ENCODE measurements around the gene ZNF593OS.

The ZNF593OS gene

GRCh38 chr1:26127235-26128163 lies 44.1 kb downstream of the ZNF593OS start:
- no peak for DNase-seq (ENCODE audit: extremely low read depth in 1 of 2, low read depth in 1 of 2)

DNA sequence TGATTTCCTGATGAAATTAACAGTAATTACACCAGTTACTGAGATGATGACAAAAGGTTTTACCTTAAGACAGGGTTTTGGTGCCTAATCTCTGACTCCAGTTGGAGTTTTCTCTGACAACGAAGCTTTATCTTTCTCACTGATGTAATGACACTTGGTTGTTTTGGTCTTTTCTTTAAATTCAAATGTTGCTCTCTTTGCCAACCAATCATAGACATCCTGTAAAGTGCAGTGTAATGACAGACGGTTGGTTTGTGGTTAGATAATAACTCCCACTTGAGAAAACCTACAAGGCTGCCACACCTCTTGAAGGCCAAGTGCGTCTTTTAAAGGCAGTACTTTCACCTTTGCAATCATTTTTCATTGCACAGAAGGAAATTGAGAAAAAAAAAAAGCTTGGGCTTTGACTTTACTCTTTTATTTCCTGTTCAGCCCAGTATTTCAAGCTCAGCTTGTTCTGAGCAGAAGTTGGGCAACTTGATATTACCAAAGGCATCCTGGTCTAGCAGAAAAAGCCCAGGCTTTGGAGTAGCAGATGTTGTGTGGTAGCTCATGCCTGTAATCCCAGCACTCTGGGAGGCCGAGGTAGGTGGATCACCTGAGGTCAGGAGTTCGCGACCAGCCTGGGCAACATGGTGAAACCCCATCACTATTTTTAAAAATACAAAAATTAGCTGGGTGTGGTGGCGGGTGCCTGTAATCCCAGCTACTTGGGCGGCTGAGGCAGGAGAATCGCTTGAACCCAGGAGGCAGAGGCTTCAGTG lies 45.1 kb downstream of the ZNF593OS start:
- DNase-seq (ENCODE audit: extremely low read depth in 1 of 2, low read depth in 1 of 2): peak; percentile 12 to 17

GRCh38 chr1:26125946-26126320 lies 45.7 kb downstream of the ZNF593OS start:
- DNase-seq (ENCODE audit: extremely low read depth in 1 of 2, low read depth in 1 of 2): no peak

DNA sequence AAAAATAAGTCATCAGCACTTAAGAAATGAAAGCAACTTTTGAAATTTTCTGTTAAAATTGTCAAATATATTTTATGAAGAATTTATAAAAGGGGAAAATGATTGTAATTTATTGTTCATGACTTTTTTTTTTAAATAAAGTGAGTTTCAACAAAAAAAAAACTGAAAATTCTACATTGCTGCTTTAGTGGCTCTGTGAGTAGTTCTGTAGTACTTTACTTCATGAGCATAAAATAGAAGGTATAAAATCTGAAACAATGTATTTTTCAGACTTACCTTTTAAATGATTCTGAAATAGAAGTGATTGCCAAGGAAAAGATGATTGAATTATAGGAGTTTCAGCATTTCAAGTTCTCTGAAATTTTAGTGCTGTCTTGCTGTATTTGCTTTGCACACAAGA lies 46.2 kb downstream of the ZNF593OS start:
- DNase-seq (ENCODE audit: extremely low read depth in 1 of 2, low read depth in 1 of 2): no peak

GRCh38 chr1:26124418-26125331 lies 47.0 kb downstream of the ZNF593OS start:
- no peak for DNase-seq (ENCODE audit: extremely low read depth in 1 of 2, low read depth in 1 of 2)

DNA sequence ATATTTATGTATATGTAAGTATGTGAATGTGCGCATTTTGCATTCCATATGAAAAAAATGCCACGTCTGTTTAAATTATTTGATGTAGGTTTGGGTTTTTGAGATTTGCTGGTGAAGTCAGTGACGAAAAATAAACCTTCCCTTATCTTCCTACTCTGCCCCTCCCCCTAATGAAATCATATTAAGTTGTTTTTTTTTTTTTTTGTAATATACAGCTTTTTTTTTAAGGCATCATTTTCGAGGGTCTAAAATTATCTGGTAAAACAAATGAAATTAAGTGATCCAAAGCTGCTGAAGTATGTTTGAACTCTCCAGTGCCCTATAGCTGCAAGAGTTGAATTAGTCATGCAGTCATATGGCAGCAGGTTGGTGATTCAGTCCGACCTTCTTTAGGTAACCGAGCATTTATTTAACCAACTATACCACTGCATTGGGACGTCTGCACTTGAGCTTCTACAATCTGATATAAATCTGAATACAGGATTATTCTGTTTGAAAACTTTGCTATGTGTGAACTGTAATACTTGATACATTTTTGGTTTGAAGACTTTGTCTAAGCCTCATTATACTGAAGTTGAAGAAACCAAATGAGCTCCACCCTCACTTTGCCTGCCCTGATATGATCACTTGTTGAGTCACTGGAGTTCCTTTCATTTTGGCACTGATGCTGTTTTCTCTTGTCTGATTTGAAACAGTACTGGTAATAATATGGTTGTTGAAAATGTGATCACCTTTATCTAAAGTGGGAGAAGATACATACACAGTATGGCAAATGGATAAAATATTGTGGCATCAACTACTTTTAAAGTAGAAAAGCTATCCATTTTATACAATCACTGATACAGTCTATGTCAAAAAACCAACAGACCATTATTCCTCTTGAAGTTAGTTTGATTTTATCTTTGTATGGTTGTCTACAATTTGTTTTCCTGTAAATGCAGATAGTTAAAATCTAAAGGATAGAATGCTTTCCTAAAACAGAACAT lies 48.4 kb downstream of the ZNF593OS start:
- no peak for DNase-seq (ENCODE audit: extremely low read depth in 1 of 2, low read depth in 1 of 2)

- DNase-seq (ENCODE audit: extremely low read depth in 1 of 2, low read depth in 1 of 2): no peak
Observed at GRCh38 chr1:26121854-26122773, 49.5 kb downstream of the ZNF593OS start.

- DNase-seq (ENCODE audit: extremely low read depth in 1 of 2, low read depth in 1 of 2): no peak
Observed at GRCh38 chr1:26119892-26120608, 51.6 kb downstream of the ZNF593OS start.

Data from activated CD8-positive, alpha-beta memory T cell treated with anti-CD3 and anti-CD28 coated beads for 1 hour (primary cell).